ENCODE measurements around the gene CAPZA3.
A peak's percentile ranks its signal among the peaks of the same experiment; 100 is the strongest.
"Not testable (repeated sequence)": the region's sequence is repeated elsewhere in the genome, so short reads cannot be mapped to it uniquely, and the experiment has no call there.

The CAPZA3 gene, protein sequence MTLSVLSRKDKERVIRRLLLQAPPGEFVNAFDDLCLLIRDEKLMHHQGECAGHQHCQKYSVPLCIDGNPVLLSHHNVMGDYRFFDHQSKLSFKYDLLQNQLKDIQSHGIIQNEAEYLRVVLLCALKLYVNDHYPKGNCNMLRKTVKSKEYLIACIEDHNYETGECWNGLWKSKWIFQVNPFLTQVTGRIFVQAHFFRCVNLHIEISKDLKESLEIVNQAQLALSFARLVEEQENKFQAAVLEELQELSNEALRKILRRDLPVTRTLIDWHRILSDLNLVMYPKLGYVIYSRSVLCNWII

DNA sequence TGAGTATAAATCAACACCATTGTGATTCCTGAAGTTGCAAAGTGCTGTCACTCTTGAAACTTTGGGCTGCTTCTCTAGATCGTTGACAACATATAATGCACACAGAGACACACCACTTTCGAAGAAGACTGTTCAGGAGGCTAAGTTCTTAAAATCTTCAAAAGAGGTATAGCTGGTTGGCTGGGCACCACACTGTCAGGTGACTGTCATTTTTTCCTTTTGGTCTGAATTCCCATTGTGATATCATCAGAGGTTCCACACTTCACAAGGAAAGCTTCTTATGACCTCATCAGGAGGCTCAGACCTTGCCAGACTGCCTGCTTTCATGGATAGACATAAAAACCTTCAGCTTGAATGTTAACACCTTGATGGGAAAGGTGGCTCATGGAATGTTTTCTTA lies at the start of gene CAPZA3, which contains the start of gene PLCZ1:
Gene CAPZA3, plus strand, starts transcription at position 301 of the 400 bp plus-strand sequence. CDS start 150 bp downstream, outside the sequence.
Gene PLCZ1, minus strand, starts transcription at position 194 of the 400 bp plus-strand sequence. CDS start 641 bp downstream, outside the sequence.
- no peak for DNase-seq

DNA sequence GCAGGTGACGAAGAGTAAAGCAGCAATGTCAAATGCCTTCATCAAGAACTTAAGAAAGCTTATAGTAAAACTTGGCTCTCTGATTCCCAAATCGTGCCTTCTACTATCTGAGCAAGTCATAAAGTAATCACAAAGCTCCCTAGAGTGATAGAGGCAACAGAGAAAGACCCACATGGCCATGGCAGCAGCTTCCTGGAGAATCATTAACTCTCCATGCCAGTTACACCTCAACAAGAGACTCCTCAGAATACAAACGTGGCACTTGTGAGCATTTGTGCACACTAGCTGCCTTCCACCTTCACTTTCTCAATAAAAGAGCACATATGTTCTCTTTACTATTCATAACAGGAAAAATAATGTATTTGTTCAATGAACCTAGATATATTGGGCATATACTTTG lies 48.1 kb upstream of the CAPZA3 start:
- no peak for DNase-seq

DNA sequence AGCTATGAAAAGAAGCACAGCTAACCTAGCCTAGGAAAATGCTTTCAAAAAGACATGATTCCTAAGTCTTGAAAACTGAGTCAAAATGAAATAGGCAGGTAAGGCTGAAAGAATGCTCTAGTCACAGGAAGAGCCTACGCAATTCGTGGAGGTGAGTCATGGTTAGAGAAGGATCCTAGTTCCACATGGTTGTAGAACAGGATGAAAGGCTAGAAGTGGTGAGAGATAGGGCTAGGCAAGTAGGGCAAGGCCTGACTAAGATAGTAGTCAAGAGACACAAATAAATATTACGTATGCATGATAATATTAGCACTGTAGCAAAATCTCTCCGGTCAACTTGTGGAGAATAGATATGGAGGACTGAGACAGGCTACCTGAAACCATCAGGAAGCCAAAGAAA lies 47.3 kb upstream of the CAPZA3 start:
- DNase-seq = no peak

DNA sequence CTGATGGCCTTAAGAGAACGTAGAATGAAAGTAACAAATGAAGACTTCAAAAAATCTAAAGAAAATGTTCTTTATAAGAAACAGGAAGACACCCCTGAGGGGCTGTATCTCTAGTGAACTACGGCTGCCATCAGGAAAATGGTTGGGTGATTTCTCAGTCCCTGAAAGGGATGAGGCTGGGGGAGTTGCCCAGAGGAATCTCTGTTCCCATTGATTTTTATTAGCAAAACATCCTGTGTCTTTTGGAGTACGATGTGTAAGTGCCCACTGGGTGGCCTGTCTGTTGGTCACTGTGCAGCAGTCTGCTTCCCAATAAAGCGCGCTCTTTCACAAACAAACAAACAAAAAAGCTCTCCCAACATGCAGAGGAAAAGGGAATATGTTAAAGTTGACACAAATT lies 43.9 kb upstream of the CAPZA3 start:
- not testable (repeated sequence) for DNase-seq

DNA sequence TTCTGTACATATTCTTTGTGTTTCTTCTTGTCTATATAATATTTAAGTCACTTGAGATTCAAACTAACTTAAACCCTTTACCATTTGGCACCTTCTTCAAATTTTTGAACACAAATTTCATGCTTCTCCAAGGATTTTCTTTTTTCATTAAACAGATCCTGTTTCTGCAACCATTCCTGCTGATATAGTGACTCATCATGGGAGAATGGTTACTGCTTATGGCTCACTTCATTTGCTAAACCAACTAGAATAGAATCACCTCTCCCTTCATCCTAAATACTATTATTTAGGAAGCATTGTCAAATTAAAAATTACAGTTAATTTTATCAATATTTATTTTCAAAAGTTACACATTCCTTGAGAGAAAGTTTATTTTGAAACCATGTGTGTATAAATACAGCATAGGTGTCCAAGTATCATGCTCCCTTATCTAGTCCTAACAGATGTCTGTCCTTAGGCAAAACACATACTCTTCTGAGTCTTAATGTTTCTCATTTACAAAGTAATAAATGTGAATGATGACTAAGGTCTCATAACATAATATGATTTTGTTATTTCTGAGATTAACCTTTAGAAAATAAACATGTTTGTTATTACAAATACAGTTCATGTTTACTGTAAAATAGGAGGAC lies 40.8 kb upstream of the CAPZA3 start:
- DNase-seq = no peak

DNA sequence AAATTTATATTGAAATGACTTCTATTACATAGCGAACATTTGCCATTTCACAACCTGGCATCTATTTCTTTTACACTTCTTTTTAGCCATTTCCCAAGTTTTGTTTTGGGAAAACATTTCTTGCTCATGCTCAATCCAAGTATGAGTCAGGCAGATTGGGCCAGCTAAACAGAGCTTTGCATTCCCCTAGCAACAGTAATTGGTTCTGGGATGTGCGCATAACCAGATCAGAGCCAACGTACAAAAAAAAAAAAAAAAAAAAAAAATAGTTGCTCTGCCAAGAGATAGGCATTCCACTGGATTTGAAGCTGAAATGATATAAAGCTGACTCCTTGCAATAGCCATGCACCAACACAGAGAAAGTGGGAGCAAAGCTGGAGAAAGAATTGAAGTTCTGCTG lies 37.6 kb upstream of the CAPZA3 start:
- peak; percentile 5 for DNase-seq

DNA sequence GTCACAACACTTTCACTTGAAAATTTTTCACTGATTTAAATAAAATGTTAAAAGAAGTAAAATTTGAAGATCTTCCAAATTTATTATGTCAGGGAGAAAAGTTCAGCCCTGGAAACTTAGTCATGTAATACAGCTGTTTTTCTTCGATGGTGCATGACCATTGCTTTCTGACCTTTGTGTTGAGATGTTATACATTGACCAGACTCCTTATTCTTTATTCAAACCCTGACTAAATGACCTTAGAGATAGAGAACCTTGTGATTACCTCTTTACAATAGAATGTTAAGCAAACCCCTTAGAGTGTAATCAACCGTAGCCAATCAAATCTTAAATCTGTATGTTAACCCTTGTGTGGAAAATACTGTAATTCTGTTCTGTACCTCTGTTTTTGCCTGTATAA lies 34.6 kb upstream of the CAPZA3 start:
- DNase-seq = no peak

DNA sequence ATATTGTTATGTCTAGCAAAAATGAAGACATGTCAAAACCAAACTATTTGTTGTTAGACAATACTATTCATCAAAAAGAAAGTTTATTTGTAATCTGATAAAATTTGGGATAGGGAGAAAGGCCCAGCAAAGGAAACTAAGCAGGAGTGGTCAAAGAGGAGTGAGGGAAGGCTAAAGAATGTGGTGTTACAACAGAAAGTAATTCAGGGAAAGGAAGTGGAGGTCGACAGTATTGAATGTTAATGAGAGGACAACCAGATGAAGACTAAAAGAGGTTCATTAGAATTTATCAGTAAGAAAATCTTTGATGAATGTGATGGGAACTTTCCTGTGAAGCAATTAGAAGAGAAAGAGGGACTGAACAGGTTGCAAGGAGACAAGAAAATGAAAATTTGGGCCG lies 34.0 kb upstream of the CAPZA3 start:
- no peak for DNase-seq

DNA sequence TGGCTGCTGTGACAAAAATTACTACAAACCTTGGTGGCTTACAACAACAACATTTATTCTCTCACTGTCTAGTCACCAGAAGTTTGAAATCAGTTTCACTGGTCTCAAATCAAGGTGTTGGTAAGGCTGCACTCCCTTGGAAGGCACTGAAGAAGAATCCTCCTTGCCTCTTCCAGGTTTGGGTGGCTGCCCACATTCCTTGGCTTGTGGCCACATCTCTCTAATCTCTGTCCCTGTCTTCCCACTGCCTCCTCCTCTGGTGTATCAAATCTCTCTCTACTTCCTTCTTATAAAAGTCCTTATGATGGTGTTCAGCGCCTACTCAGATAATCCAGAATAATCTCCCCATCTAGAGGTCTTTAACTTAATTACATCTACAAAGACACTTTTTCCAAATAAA lies 31.1 kb upstream of the CAPZA3 start:
- no peak for DNase-seq

DNA sequence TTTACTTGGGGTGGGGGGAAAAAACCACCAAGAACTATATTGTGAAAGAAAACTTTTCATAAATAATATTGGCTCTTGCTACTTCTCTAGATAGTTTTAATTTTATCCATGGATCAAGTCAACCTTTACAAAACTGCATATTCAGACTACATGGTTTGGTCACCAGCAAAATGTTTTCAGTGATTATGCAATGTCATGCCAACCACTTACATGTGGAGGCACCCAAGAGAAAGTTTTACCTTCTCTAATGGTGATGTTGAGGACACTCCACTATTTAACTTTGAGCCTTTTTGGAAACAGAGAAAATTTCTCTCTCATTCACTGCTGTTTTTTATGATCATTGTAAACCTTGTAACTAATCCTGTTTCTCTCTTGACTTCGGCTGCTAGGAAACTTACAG lies 21.7 kb upstream of the CAPZA3 start:
- no peak for DNase-seq

DNA sequence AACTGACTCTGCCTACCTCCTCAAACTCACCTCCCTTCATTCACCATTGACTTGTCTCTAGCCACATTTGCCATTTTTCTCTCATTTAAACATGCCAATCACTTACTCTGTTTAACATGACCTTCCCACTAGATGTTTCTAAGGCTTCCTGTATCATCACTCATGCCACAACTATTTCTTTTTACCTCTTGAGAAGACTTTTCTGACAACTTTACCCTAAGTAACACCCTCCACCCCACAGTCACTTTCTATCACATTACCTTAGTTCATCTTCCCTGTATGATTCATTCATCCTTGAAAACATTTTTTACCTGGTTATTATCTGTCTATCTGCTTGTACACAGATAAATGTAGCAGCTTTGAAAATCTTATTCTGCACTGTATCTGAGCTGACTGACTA lies 19.5 kb upstream of the CAPZA3 start:
- DNase-seq = no peak

DNA sequence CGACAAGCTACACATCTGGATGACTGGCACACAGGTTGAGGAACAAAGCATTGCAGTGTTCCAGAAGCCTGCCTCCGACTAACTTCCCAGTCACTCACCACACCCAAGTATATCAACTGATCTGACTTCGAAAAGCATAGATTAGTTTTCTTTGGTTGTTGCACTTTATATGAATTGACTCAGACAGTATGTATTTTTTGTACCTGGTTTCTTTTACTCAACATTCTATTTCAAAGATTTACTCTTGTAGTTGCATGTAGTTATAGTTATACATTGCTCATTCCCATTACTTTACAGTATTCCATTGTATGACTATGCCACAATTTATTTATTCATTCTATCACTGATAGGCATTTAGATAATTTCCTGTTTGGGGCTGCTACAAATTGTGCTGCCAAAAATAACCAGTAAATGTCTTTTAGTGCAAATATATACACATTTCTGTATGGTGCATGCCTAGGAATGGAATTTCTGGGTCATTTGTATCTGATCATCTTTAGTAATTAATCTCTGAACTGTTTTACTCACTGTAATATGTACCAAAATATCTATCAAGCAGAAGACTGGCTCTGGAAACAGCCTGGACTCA lies 17.9 kb upstream of the CAPZA3 start:
- no peak for DNase-seq

DNA sequence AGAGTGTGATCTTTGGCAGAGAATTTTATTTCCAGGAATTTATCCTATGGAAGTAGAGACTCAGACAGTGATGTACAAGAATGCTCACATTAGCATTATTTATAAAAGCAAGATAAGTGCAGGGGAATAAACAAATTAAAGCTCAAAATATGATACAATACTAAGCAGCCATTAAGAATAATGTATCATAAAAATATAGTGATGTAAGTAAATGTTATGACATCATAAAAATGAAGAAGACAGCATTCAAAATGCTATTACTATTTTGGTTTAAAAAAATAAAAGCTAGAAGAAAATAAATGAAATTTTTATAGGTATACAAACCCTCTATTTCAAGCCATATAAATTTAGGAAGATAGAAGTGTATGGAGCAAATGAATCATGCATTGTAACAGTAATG lies 17.2 kb upstream of the CAPZA3 start:
- no peak for DNase-seq

DNA sequence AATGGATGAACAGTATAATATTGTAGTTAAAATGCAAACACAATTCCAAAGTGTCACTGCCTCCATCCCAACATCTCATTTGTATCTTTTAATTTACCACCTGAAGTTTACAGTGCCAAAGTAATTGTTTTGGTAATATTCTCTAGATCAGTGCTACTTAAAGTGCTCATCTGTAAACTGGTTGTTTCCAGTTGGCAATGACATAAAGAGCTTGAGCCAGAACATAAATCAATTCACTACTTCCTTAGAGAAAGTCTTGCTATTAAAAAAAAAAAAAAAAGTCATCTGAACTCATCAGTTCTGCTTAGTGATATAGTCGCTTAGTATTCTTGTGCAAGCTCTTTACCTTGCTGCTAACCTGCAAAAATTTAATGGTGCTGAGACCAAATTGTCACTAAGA lies 16.5 kb upstream of the CAPZA3 start:
- no peak for DNase-seq

DNA sequence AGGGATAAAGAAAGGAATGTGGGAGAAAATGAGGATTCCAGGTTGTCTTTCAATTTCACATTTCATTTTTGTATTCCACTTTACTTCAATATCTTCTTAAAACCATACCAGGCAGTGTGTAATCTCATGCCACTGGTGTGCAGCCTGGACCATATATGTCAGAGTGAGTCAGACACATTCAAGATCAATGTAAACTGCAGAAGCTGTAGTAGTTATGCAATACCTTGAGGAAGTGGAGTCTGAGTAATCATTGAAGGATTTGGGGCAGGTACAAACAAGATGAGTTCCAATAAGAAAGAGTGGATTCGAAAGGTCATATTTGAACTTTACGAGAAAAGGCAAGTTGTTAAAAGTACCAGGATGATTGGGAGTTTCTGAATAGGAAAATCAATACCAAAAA lies 14.2 kb upstream of the CAPZA3 start:
- no peak for DNase-seq

DNA sequence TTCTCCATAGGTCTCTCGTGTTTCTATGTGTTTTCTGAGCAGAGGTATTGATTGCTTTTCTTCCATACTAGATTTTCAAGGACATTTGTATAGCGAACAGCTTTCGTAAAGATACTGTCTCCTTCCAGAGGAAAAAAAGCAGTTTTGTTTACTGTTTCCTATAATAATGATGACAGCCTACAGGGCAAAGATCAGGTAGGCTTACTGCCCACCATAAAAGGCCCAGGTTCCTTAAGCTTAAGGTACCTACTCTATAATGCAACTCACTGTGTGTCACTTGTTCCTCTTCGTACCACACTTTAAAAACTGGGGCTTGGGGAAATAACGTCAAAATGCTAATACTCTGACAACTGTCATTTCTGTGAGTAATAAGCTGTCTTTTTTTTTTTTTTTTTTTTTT lies 6.8 kb upstream of the CAPZA3 start:
- DNase-seq = no peak

DNA sequence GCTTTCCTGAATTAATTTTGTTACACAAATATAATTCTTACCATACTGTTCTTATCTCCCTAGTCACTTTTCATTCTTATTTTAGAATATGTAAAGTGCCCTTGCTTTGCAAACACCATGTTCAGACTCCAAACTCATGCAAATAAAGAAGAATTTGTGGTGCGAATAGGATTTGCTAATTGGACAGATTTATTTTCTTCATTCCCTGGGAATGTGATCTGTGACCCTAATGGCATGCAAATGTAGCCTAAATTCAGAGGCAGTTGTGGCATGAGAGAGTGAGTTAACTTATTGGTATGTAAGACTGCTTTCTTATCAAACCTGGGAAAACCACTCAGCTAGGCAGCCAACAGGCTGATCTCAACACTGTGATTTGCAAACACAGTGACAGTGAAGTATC lies 10.0 kb downstream of the CAPZA3 start:
- DNase-seq = peak; percentile 15

DNA sequence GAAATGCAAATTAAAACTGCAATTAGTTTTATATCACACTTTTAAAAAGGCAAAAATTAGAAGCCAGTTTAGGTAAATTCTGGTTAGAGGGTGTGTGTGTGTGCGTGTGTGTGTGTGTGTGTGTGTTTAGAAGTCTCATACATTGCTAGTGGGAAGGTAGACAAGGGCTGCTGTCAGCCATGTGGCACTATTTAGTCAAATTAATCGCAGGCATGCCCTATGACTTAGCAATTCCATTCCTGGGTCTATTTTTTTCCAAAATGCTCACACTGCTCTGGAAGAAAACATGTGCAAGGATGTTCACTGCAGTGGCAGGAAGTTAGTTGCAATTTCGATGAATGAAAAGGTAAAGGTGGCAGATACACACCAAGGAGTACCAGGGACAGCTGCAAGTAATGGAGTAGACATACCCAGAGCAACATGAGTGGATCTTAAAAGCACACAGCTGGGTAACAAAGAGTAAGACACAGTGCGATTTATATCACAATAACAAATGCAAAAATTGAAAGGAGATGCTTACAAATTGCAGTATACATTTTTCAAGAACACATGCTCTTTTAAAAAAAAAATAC lies 11.6 kb downstream of the CAPZA3 start:
- DNase-seq = no peak

DNA sequence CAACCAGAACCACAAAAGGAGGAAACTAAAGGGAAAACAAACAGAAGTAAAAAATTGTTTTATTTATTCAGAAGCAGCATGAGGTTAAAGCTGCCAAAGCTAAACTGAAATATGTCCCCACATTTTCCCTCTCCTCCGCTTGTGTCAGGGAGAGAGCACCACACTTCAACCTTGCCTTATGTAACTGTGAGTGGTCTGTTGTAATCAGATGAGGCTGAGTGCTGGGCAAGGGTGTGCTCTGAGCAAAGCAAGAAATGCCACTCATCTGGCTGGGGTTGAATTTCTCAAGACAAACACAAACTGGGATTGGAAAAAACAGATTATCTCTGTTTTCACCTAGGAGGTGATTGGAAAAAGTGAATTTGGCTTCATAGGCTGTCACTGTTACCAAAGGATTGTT lies 12.2 kb downstream of the CAPZA3 start:
- DNase-seq = no peak

DNA sequence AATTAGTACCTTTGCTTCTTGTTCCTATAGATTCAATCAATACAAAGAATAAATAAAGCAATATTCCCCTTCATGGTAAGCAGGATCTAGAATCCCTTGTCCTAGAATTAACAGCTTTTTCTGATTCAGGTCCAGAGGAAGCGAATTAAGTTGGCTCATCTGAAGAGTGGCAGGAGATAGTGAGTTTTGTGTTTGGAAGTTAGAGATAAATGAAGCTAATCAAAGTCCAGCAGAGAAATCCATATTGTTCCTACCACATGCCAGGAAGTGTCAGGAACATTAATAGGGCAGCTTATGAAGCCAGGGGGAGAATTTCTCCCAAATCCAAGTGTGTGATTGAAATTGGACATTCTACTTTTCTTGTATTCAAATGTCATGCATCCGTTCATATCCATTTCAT lies 13.9 kb downstream of the CAPZA3 start:
- no peak for DNase-seq

DNA sequence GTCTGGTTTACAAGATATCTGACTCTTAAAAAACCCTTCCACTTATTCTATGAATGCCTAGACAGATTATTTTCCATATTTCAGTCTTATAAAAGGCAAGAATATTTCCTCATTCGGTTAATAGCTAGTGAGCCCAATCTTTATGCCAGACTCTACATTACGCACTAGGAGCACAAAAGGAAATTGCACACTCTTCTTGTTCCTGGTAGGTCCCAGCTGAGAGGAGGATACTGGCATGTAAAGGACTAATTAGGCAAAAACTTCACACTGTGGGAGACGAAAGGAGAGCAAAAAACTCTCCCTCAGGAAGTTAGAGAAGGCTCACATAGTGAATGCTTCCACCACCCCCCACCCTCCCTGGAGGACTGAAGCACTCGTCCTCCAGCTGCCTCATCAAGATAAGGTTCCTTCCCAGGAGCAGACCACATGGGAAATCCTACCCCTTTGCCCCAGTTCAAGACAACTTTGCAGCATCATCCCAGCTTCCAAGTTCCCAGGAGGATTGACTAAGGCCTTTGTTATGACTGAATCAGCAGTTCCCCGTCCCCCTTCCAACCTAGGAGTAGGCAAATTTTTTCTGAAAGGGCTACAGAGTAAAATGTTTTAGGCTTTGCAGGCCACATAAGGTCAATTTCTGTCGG lies 14.5 kb downstream of the CAPZA3 start:
- DNase-seq = peak; percentile 49

DNA sequence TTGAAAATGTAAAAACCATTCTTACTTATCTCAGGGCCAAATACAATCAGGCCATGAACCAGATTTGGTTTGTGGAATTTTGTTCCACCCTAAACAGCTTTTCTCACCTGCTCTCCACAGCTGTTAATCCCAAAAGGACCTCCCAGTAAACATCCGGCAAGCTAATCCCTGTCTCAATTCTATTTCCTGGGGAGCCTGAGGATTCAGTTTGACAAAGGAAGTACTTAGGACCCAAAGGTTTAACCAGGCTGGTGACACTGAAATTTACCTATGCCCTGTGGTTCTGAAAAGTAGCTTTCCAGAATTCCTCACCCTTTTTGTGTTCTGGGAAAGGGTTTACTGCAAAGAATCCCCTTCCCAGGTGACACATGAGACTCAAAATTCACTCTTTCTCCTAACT lies 15.0 kb downstream of the CAPZA3 start:
- peak; percentile 20 for DNase-seq

DNA sequence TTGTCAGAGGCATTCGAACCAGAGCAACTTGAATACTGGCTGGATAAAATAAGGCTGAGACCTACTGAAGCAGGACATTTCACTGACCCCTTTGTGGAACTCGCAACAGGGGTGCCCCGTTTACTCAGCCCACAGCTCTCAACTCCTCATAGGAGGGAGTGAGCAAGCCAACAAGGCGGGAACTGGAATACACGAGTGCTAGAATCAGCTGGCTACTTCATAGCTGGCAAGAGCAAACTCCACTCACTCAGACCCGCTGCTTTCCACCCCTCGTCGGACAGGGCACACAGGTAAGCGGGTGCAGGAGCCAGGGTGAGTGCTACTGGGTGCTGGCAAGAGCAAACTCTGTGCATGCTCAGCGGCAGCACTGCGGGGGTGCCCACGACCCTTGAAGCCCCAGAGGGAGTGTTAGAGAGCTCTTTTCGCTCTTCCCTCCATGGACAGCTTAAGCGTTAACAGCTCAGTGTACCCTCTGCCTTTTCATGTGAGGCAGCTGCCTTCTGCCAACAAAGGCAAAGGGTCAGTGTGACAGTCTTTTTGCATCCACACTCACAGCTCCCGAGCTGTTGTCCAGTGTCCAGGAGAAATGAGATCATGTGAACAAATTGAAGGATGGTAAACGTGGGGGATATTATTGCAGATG lies 15.7 kb downstream of the CAPZA3 start:
- peak; percentile 33 for DNase-seq

Measured in eye (tissue), 1 donor.